DMS79 treated with DMSO at 0.1 percent for 48 hours (cell line): Measurements from ENCODE around the gene MMP24.
A peak's percentile ranks its signal among the peaks of the same experiment; 100 is the strongest.
"Not testable (repeated sequence)": the region's sequence is repeated elsewhere in the genome, so short reads cannot be mapped to it uniquely, and the experiment has no call there.

Source experiments
- DNase-seq: peaks from one replicate; lab custom pipeline; 2025; lab: John Stamatoyannopoulos, UW

Gene MMP24

GRCh38 chr20:35226126-35226883 lies at the start of gene MMP24:
Gene MMP24 (plus strand): TSS chr20:35226690. CDS start chr20:35226739, 49 bp downstream.
- DNase-seq: no peak

- DNase-seq: no peak
These were observed 46.9 kb upstream of the MMP24 start for GRCh38 chr20:35179292-35180212.

GRCh38 chr20:35180266-35180665 lies 46.2 kb upstream of the MMP24 start:
- DNase-seq: no peak

- no peak for DNase-seq
These were observed 44.8 kb upstream of the MMP24 start for GRCh38 chr20:35181731-35182130.

- not testable (repeated sequence) for DNase-seq
These were observed 39.7 kb upstream of the MMP24 start for GRCh38 chr20:35186691-35187289.

- no peak for DNase-seq
These were observed 38.8 kb upstream of the MMP24 start for GRCh38 chr20:35187584-35188190.

- DNase-seq: not testable (repeated sequence)
These were observed 37.3 kb upstream of the MMP24 start for GRCh38 chr20:35189223-35189622.

- no peak for DNase-seq
These were observed 35.9 kb upstream of the MMP24 start for GRCh38 chr20:35190556-35190955.

- DNase-seq: no peak
These were observed 34.9 kb upstream of the MMP24 start for GRCh38 chr20:35191419-35192117.

GRCh38 chr20:35192118-35192872 lies 34.2 kb upstream of the MMP24 start:
- no peak for DNase-seq

GRCh38 chr20:35193031-35193791 lies 33.3 kb upstream of the MMP24 start:
- DNase-seq: not testable (repeated sequence)

- DNase-seq: no peak
These were observed 30.2 kb upstream of the MMP24 start for GRCh38 chr20:35196313-35196712.

- DNase-seq: no peak
These were observed 26.8 kb upstream of the MMP24 start for GRCh38 chr20:35199740-35200139.

GRCh38 chr20:35200267-35200666 lies 26.2 kb upstream of the MMP24 start:
- DNase-seq: no peak

- DNase-seq: not testable (repeated sequence)
These were observed 25.0 kb upstream of the MMP24 start for GRCh38 chr20:35201467-35201866.

GRCh38 chr20:35206802-35207201 lies 19.7 kb upstream of the MMP24 start:
- no peak for DNase-seq

GRCh38 chr20:35207950-35208611 lies 18.4 kb upstream of the MMP24 start:
- DNase-seq: peak; percentile 61

- DNase-seq: no peak
These were observed 11.2 kb upstream of the MMP24 start for GRCh38 chr20:35215066-35215956.
